GM18870 (cell line): ENCODE results near the gene CBX5.
"Not testable (repeated sequence)": the region's sequence is repeated elsewhere in the genome, so short reads cannot be mapped to it uniquely, and the experiment has no call there.

ENCODE experiments used
- ATAC-seq: cut with Tn5 transposase; IDR thresholded peaks from one replicate; pipeline ENCODE4 v1.9.1; 2021; ENCODE audit warnings: moderate library complexity; ENCODE audit not compliant: unreplicated experiment

The CBX5 gene

GRCh38 chr12:54294953-54295566 is 15.1 kb upstream of the CBX5 start:
- no peak for ATAC-seq

GRCh38 chr12:54294152-54294952 is 14.4 kb upstream of the CBX5 start:
- no peak for ATAC-seq

- ATAC-seq: no peak
Observed at GRCh38 chr12:54292931-54293241, 13.0 kb upstream of the CBX5 start.

GRCh38 chr12:54292083-54292930 is 12.4 kb upstream of the CBX5 start:
- ATAC-seq: no peak

GRCh38 chr12:54287261-54288157 is 7.6 kb upstream of the CBX5 start:
- no peak for ATAC-seq

GRCh38 chr12:54286042-54287030 is 6.4 kb upstream of the CBX5 start:
- ATAC-seq: no peak

GRCh38 chr12:54285150-54286041 is 5.5 kb upstream of the CBX5 start:
- no peak for ATAC-seq

- not testable (repeated sequence) for ATAC-seq
Observed at GRCh38 chr12:54284070-54284780, 4.3 kb upstream of the CBX5 start.

- no peak for ATAC-seq
Observed at GRCh38 chr12:54282949-54283593, 3.1 kb upstream of the CBX5 start.

GRCh38 chr12:54281694-54282093 is 1.8 kb upstream of the CBX5 start:
- ATAC-seq: not testable (repeated sequence)

GRCh38 chr12:54281261-54281638 is 1.3 kb upstream of the CBX5 start:
- ATAC-seq: not testable (repeated sequence)

GRCh38 chr12:54280468-54281260 is 742 bp upstream of the CBX5 start, which contains the start of gene HNRNPA1:
TSS of gene HNRNPA1 (plus strand) at chr12:54280726. CDS start at chr12:54280808, 82 bp downstream.
- ATAC-seq: peak; percentile 89

GRCh38 chr12:54279227-54279631 is 693 bp downstream of the CBX5 start:
- ATAC-seq: no peak

GRCh38 chr12:54277823-54278276 is 2.1 kb downstream of the CBX5 start:
- ATAC-seq: no peak

GRCh38 chr12:54276368-54276767 is 3.6 kb downstream of the CBX5 start:
- no peak for ATAC-seq

GRCh38 chr12:54273981-54274380 is 5.9 kb downstream of the CBX5 start:
- ATAC-seq: no peak
